Astrocyte (in vitro differentiated cells and primary cell): ENCODE data around the gene KCNB1.

Source experiments
- CTCF ChIP-seq: IDR thresholded peaks from 2 replicates; pipeline ENCODE4 v1.5.1; 2011; ENCODE audit warnings: low read depth, mild to moderate bottlenecking, inconsistent platforms, low read length, moderate library complexity; ENCODE audit not compliant: insufficient read depth
- EZH2 ChIP-seq: IDR thresholded peaks from 2 replicates; pipeline ENCODE4 v1.6.1; 2012; ENCODE audit warnings: mild to moderate bottlenecking, low read length, inconsistent platforms; ENCODE audit not compliant: insufficient read depth

GRCh38 chr20:49337357-49337756, 145.1 kb downstream of the KCNB1 start:
- TF ChIP-seq EZH2 (no peak), CTCF (no peak)
